VCaP (cell line): Measurements from ENCODE around the gene USP25.

ENCODE experiments used
- H3K27ac ChIP-seq: fragments of 450-650 bp; 2 replicates; pipeline ENCODE4 v1.5.1; 2017
- TF ChIP-seq, protein P1 (sequence below): fragments of 450-650 bp; conservative IDR thresholded peaks from 2 replicates; pipeline ENCODE4 v1.5.1; 2017; ENCODE audit warnings: mild to moderate bottlenecking, moderate library complexity

Gene USP25, protein sequence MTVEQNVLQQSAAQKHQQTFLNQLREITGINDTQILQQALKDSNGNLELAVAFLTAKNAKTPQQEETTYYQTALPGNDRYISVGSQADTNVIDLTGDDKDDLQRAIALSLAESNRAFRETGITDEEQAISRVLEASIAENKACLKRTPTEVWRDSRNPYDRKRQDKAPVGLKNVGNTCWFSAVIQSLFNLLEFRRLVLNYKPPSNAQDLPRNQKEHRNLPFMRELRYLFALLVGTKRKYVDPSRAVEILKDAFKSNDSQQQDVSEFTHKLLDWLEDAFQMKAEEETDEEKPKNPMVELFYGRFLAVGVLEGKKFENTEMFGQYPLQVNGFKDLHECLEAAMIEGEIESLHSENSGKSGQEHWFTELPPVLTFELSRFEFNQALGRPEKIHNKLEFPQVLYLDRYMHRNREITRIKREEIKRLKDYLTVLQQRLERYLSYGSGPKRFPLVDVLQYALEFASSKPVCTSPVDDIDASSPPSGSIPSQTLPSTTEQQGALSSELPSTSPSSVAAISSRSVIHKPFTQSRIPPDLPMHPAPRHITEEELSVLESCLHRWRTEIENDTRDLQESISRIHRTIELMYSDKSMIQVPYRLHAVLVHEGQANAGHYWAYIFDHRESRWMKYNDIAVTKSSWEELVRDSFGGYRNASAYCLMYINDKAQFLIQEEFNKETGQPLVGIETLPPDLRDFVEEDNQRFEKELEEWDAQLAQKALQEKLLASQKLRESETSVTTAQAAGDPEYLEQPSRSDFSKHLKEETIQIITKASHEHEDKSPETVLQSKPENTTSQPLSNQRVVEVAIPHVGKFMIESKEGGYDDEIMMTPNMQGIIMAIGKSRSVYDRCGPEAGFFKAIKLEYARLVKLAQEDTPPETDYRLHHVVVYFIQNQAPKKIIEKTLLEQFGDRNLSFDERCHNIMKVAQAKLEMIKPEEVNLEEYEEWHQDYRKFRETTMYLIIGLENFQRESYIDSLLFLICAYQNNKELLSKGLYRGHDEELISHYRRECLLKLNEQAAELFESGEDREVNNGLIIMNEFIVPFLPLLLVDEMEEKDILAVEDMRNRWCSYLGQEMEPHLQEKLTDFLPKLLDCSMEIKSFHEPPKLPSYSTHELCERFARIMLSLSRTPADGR

DNA sequence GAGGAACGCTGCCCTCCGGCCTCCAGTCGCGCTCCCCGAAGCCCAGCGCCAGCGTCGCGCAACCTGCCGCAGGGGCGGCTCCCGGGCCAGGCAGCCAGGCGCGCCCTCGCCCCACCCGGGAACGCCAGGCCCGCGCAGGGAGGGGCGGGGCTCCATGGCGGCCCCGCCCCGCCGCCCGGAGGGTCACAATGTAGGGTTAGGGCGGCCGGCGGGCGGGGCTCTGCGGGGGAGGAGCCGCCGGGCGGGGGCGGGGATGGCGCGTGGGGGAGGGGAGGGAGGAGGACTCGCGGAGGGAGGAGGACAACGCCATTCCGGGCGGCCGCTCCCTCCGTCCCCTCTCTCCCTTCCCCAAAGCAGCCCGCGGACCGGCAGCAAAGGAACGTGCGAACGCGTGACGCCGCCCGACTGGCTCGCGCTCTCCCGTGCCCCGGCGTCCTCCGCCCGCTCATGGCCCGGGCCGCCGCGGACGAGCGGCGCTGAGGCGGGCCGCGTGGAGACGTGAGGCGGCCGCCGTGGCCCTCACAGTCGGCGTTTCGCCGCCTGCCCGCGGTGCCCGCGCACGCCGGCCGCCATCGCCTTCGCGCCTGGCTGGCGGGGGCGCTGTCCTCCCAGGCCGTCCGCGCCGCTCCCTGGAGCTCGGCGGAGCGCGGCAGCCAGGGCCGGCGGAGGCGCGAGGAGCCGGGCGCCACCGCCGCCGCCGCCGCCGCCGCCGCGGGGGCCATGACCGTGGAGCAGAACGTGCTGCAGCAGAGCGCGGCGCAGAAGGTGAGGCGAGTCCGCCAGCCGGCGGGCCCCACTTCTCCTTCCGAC is at the start of gene USP25:
Gene USP25 (plus strand): TSS at position 309 of the 810 bp plus-strand sequence. CDS start 412 bp downstream, at position 721.
- TF ChIP-seq, protein P1, sequence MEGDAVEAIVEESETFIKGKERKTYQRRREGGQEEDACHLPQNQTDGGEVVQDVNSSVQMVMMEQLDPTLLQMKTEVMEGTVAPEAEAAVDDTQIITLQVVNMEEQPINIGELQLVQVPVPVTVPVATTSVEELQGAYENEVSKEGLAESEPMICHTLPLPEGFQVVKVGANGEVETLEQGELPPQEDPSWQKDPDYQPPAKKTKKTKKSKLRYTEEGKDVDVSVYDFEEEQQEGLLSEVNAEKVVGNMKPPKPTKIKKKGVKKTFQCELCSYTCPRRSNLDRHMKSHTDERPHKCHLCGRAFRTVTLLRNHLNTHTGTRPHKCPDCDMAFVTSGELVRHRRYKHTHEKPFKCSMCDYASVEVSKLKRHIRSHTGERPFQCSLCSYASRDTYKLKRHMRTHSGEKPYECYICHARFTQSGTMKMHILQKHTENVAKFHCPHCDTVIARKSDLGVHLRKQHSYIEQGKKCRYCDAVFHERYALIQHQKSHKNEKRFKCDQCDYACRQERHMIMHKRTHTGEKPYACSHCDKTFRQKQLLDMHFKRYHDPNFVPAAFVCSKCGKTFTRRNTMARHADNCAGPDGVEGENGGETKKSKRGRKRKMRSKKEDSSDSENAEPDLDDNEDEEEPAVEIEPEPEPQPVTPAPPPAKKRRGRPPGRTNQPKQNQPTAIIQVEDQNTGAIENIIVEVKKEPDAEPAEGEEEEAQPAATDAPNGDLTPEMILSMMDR = peak; percentile 70
- H3K27ac ChIP-seq = peak within 1 kb of the TSS; percentile 95

- no peak overlapping the region; the same call in 1 of the 2 replicates for H3K27ac ChIP-seq
- TF ChIP-seq, protein P1 = no peak
These were observed 47.4 kb upstream of the USP25 start for GRCh38 chr21:15682186-15682895.

GRCh38 chr21:15682977-15683376 is 46.8 kb upstream of the USP25 start:
- H3K27ac ChIP-seq = no peak overlapping the region; the same call in 1 of the 2 replicates
- TF ChIP-seq, protein P1 = no peak

- H3K27ac ChIP-seq = no peak overlapping the region
- TF ChIP-seq, protein P1 = no peak
These were observed 43.3 kb upstream of the USP25 start for GRCh38 chr21:15686506-15686905.

DNA sequence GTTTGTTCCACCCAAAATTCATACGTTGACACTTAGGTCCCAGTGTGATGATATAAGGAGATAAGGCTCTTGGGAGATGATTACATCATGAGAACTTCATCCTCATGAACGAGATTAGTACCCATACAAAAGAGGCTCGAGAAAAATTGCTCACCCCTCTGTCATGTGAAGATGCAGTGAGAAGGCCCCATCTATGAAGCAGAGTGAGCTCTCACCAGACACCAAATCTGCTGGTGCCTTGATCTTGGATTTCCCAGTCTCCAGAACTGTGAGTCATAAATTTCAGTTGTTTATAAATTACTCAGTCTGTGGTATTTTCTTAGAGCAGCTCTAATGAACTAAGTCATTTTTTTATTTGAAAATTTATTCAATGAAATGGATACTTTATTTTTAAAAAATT is 42.6 kb upstream of the USP25 start:
- TF ChIP-seq, protein P1 = no peak
- no peak overlapping the region for H3K27ac ChIP-seq

DNA sequence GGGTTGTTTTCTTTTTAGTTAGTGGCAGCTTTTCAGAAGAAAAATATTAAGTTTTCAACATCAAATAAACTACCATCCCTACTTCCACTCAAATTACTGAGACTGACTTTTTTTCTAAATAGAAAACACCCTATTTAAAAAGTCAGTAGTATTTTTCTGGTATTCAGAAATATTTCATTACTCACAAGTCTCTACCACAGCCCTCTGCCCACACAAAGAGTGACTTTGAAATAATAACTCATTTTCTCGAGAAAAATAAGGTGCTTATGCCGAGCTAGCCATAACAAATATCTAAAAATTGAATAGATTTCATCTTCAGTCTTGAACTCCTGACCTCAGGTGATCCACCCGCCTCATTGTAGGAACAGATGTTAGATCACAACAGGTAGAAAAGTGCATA is 41.8 kb upstream of the USP25 start:
- TF ChIP-seq, protein P1 = no peak
- no peak overlapping the region for H3K27ac ChIP-seq
